NCI-H146 treated with DMSO at 0.1 percent for 48 hours (cell line): ENCODE data around the gene CDHR2.

Experiments used
- DNase-seq: peaks from one replicate; lab custom pipeline; 2025; ENCODE audit not compliant: unreplicated experiment; lab: John Stamatoyannopoulos, UW

Gene CDHR2, protein sequence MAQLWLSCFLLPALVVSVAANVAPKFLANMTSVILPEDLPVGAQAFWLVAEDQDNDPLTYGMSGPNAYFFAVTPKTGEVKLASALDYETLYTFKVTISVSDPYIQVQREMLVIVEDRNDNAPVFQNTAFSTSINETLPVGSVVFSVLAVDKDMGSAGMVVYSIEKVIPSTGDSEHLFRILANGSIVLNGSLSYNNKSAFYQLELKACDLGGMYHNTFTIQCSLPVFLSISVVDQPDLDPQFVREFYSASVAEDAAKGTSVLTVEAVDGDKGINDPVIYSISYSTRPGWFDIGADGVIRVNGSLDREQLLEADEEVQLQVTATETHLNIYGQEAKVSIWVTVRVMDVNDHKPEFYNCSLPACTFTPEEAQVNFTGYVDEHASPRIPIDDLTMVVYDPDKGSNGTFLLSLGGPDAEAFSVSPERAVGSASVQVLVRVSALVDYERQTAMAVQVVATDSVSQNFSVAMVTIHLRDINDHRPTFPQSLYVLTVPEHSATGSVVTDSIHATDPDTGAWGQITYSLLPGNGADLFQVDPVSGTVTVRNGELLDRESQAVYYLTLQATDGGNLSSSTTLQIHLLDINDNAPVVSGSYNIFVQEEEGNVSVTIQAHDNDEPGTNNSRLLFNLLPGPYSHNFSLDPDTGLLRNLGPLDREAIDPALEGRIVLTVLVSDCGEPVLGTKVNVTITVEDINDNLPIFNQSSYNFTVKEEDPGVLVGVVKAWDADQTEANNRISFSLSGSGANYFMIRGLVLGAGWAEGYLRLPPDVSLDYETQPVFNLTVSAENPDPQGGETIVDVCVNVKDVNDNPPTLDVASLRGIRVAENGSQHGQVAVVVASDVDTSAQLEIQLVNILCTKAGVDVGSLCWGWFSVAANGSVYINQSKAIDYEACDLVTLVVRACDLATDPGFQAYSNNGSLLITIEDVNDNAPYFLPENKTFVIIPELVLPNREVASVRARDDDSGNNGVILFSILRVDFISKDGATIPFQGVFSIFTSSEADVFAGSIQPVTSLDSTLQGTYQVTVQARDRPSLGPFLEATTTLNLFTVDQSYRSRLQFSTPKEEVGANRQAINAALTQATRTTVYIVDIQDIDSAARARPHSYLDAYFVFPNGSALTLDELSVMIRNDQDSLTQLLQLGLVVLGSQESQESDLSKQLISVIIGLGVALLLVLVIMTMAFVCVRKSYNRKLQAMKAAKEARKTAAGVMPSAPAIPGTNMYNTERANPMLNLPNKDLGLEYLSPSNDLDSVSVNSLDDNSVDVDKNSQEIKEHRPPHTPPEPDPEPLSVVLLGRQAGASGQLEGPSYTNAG (N-terminal part only)

DNA sequence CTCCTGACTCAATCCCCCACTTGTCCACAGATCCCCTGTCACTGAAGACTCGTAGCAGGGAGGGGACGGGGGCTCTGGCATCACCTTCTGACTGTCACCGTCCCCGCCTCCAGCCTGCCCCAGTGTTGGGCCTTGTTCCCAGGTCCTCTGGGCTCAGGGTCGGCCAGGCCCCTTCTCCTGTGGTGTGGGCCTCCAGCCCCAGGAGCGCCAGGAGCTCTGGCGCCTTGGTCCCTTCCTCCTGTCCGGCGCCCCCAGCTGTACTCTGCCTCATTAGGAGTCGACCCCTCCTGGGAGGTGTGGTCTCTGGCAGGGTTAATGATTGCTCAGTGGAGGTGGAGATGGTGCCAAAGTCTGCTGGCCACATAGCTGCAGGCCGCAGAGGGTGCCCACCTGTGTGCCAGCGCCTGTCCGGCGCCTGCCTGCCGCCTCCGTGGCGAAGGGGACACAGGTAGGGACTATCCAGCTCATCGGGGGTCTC lies at the start of gene CDHR2:
TSS of gene CDHR2 (plus strand) at position 376 of the 478 bp plus-strand sequence. CDS start 16,011 bp downstream, outside the sequence.
- no peak for DNase-seq

DNA sequence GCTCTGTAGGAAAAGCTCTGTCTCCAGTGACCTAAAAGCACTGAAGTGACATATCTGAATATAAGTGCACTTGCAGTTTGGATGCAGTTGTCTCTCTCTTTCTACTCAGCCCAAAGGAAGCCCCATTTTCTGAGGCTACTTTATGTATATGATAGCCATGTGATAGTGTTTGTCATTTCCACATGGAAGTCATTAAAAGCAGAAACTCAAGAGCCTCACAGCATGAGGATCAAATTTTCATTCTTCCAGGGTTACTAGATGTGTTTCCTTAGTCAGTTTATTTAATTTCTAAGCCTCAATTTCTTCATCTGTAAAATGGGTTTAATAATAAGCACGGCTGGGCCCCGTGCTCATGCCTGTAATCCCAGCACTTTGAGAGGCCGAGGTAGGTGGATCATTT lies 48.6 kb upstream of the CDHR2 start:
- DNase-seq = no peak

DNA sequence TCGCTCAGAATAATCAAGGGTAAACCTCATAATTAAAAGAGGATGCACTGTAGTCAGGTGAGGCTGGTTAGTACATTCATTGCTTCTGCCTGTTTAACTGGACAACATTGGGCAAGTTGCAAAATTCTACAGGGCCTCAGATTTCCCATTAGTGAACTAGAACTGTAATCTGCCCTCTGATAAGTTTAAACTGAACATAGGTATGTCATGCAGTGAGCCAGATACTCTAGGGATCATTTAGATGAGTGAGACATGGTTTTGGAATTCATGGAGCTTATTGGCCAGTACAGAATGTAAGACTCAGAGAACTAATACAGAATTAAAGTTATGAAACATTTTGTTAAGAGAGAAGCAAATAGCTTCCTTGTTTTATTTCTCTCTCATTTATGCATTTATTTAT lies 47.8 kb upstream of the CDHR2 start:
- DNase-seq = no peak

DNA sequence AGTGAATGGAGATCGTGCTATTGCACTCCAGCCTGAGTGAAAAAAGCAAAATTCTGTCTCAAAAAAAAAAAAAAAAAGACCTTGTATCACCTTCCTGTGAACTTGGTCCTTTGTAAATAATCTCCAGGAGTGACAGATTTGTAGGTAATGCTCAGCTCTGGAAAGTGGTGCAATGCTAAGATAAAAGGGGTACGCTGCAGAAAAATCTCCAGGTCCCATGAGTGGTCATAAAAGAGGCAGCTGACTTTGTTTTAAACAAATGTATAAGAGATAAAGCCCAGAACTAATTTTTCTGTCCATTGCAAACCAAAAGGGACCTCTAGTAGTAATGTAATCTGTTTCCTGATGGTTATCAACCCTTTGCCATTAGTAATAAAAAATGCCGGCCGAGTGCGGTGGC lies 45.6 kb upstream of the CDHR2 start:
- DNase-seq = no peak

DNA sequence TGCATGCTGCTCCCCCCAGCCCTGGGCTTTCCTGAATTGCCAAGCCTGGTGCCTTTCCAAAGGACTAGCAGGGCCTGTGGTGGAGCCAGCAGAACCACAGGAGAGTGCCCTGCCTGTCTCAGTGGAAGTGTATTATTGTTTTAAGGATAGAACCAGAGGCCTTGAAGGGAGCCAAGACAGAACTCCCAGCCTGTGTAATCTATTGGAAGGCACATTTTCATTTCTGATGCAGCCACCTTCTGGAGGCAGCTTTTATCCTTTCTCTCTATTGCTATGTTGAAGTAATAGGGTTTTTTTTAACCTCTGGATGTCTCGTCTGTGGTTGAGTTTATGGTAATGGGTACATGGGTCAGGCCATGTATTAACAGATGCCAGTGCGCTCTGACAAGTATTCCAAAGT lies 41.2 kb upstream of the CDHR2 start:
- DNase-seq = no peak

DNA sequence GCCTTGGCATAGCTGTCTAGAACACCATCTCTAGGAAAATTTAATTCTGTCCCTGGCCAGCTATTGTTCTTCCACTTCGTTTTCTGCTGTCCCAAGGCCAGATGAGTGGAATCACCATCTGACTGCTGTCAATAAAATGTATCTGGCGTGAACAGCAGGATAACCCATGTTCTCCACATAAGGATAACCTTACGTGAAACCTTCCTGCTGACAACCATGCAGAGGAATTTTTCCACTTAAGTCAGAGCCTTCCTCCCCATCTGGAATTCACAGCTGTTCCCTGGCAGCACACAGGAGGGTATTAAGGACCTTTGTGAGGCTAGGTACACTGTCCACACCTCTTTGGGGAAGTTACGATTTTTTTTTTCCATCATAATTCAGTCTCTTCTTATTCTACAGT lies 40.5 kb upstream of the CDHR2 start:
- DNase-seq = no peak

DNA sequence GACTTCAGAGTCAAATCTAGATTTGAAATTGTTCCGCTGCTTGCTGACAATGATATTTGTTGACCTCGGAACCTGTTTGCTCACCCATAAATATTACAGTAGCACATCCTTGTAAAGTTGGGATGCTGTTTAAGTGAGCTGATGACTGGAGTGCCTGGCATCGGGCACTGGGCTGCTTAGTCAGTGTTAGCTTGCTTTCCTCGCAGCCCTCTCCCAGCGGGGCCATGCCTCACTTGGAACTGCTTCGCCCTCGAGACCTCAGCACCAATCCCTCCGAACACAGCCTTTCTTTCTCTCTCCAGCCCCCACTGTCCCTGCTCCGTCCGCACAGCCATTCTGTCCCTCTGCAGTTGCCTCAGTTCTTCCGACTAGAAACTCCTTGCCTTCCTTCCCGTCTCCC lies 35.4 kb upstream of the CDHR2 start:
- DNase-seq = no peak

DNA sequence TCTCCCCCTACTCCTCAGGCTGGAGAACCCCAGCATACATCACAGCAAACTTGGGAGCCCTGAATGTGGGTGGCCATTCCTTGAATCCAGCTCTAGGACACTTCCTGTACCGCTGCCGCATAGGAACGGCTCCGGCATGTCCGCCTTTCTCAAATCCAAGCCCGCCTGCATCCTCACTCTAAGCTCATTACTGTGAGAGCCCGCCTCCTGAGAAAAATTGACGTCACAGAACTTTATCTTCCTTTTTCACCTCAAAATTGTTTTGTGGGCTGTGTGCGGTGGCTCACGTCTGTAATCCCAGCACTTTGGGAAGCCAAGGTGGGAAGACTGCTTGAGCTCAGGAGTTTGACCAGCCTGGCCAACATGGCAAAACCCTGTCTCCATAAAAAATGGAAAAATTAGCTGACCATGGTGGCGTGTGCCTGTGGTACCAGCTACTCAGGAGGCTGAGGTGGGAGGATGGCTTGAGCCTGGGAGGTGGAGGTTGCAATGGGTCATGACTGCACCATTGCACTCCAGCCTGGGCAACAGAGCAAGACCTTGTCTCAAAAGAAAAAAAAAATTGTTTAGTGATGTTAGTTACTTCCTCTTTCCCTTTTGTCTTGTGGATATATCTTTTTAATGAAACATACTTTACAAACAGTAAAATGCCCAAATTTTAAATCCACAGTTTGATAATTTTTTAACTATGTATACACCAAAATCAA lies 34.7 kb upstream of the CDHR2 start:
- no peak for DNase-seq

DNA sequence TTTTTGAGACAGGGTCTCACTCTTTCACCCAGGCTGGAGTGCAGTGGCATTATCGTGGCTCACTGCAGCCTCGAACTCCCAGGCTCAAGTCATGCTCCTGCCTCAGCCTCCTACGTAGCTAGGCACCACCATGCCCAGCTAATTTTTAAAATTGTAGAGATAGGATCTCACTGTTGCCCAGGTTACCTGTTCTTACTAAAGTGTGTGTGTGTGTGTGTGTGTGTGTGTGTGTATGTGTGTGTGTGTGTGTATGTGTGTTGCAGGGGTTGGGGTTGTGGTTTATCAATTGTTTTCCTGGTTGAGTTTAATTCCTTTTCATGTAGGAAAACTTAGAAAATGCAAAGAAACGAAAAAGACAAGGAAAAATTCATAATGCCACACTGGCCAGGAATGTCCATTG lies 33.7 kb upstream of the CDHR2 start:
- no peak for DNase-seq

DNA sequence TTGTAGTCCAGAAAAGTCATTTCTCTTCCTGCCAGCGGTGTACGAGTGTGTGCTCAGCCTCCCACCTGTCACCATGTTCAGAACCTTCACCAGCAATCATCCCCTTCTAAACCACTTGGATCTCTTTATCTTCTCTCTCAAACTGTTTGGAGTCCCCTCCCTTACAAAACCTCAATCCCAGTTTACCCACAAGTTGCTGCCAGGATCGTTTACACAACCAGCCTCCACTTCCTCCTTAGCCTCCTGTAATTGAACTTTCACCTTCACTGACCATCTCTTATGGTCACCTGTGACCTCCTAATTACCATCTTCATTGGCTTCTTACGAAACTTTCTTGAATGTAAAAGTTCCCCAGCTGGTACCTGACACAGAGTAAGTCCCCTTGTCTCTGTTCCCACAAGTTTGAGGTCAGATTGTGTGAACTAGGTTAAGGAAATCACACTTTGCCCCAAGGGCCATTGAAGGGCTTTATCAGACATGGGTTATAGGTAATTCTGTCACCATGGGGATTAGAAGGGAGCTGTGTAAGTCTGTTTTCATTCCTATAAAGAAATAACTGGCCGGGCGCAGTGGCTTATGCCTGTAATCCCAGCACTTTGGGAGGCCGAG lies 32.0 kb upstream of the CDHR2 start:
- DNase-seq = no peak

DNA sequence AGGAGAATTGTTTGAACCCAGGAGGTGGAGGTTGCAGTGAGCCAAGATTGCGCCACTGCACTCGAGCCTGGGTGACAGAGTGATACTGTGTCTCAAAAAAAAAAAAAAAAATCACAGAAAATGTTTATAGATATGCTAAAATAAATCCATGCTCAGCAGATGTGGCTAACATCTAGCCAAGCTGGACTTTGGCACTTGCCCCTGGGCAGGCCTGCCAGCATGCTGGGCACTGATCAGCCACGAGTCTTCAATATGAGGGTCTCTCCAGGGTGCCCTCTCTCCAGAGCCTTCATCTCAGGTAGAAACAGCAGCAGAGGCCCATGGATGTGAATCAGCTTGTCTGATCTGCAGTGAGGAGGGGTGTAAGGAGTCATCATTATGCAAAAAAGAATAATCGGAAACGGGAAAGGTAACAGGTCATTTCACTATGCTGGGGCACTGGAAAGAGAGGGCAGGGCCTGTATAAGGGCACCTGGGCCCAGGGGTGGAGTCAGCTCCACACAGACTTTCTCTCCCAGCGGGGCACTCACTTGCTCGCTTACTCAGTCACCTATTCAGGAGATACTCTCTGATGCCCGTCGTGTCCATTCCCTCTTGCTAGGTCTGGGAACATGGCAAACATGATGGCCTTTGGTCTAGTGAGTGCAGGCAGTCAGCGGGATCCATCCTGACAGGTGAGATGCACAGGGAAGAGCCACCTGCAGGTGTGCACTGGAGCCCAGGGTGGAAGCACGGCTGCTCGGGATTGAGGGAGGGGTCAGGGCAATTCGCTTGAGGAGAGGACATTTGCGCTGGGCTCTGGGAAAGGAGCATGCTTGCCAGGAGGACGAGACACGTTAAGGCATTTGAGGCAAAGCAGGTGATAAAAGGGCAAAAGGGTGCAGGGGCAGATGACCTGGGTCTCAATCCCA lies 29.1 kb upstream of the CDHR2 start:
- DNase-seq = peak; percentile 49

DNA sequence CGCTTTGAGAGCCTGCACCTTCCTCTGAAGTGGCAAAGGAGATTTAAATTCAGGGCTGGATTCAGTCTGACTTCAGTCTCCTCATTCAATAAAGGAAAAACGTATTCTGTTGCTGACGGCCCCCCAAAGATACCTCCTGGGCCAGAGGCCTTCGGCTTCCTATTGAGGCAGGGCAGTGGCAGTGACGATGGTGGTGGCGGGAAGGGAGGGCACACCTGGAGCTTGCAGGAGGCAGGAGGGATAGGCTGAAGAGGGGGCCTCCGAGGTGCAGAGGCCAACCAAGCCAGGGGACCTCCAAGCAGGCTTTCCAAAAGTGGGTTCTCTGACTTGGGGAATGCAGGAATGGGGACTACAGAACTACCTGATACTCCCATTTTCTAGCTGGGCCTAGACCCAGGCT lies 27.9 kb upstream of the CDHR2 start:
- no peak for DNase-seq

DNA sequence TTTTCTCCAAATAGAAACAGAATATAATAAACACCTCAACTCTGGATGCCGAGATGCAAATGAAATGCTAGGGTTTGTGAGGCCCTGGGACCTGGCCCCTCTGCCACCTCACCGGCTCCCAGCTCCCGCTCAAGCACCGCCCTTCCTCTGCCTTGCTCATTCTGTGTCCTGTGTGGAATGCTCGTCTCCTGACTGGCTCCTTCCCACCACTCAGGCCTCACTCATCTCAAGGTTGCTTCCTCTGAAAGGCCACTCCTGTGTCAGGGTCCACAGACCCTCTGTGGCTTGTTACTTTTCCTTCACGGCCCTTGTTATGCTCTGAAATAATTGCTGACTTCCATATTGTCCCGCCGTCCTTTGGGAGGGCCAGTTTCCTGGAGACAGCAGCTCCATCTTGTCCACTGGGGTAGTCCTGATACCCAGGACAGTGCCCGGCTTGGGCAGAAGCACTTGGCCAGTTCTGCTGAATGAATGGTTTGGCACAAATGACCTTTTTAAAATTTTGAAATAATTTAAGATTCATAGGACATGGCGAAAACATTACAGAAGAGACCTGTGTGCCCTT lies 27.4 kb upstream of the CDHR2 start:
- DNase-seq = no peak

DNA sequence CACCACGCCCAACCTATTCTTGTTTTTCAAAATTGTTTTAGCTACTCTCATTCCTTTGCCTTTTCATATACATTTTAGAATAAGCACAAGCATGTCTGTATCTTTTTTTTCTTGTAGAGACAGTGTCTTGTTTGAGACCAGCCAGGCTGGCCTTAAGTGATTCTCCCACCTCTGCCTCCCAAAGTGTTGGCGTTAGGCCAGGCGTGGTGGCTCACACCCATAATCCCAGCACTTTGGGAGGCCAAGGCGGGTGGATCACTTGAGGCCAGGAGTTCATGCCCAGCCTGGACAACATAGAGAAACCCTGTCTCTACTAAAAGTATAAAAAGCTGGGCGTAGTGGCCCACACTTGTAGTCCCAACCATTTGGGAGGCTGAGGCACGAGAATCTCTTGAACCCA lies 25.0 kb upstream of the CDHR2 start:
- no peak for DNase-seq

DNA sequence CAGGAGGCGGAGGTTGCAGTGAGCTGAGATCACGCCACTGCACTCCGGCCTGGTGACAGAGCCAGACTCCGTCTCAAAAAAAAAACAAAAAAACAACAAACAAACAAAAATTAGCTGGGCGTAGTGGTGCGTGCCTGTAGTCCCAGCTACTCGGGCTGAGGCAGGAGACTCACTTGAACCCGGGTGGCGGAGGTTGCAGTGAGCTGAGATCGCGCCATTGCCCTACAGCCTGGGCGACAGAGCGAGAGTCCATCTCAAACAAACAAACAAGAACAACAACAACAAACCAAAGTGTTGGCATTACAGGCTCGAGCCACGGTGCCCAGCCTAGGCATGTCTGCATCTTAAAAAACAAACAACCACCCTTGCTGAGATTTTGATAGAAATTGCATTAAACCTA lies 24.2 kb upstream of the CDHR2 start:
- DNase-seq = no peak

DNA sequence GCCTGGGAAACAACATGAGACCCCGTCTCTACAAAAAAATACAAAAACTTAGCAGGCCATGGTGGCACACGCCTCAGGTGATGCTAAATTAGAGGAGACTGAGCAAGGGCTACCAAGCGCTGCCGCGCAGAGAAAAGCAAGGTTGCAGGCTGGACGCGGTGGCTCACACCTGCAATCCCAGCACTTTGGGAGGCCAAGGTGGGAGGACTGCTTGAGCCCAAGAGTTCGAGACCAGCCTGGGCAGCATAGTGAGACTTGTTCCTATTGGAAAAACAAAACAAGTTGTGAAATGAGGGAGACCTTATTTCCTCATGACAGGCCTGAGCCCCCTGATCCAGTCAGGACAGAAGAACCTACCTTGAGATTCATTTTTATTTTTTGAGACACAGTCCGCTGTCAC lies 23.5 kb upstream of the CDHR2 start:
- DNase-seq = no peak

DNA sequence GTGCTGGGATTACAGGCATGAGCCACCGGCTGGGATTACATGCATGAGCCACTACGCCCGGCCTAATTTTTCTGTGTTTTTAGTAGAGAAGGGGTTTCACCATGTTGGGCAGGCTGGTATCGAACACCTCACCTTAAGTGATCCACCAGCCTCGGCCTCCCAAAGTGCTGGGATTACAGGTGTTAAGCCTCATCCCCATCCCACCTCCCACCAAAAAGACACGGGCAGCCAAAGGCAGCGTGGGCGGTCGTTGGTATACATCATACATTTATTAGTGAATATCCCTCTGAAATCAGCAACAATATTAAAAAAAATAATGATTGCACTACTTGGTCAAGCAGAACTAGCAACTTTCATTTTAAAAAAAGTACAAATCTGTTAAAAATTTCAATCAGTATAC lies 22.7 kb upstream of the CDHR2 start:
- no peak for DNase-seq

DNA sequence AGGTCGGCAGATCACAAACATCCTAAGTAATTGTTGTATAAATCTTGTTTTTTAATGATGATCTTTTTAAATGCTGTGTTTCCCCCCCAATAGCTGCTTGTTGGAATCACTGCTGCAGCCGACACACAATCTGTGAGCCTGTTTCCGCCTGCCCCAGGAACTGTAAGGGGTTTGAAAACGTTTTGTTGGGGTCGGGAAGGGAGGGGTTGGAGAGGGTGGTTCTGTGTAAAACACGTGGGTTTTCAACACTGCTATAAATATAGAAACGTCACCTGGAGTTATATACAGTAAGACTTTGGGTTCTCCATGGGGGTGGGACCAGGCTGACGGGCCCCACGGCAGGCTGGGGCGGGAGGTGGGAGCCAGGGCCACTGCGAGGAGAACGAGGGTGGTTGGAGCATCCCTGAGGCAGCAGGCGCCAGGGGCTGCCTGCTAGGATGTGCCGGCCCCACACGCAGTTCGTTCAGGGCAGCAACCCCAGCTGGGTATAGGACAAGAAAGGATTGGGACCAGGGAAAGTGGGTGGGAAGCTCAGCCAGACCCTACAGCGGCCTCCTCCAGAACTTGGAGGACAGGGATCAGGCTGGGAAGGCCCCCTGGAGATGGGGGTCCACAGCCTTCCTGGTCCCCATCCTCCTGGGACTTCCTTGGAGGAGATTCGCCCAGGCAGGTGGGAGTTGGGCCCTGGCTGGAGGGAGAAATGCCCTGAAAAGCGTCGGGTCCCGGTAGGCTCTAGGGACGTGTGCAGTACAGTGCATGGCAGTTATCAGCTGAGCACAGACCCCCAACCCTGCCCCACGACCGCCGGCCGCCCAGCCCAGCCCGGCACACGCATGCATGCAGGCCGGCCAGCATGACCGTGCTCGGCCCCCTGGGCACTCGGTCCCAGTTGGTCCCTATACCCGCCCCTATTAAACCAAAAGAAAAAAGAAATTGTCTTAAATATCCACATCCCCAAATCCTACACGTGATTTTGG lies 21.6 kb upstream of the CDHR2 start:
- DNase-seq = no peak
